HEK293 (cell line): ENCODE data around the gene MROH2B.

ENCODE experiments used
- CTCF ChIA-PET: fragments of 350-600 bp; formaldehyde crosslinking; extraction: SDS; loops from one replicate; lab custom pipeline; 2021; ENCODE audit warnings: antibody characterized with exemption; lab: Yijun Ruan, JAX
- POLR2A ChIA-PET: fragments of 300-600 bp; formaldehyde crosslinking; extraction: SDS; loops from one replicate; lab custom pipeline; 2020; ENCODE audit warnings: antibody characterized with exemption, inconsistent platforms; lab: Yijun Ruan, JAX
- H3K27ac ChIP-seq: fragments of 200-500 bp; sonication (Bioruptor generic); 2 replicates; pipeline ENCODE4 v1.5.1; 2014; ENCODE audit warnings: low read depth, low read length, control low read depth, inconsistent platforms; ENCODE audit errors: extremely low read depth
- H3K36me3 ChIP-seq, 2 experiments: fragments of 200-500 bp in 1 of 2; sonication (Bioruptor generic) in 1 of 2; 1 replicate in 1 of 2; 2 replicates in 1 of 2; pipeline ENCODE4 v1.5.1; 2014 to 2017; ENCODE audit warnings: inconsistent platforms in 2 of 2, low read length in 2 of 2; ENCODE audit not compliant: control insufficient read depth in 2 of 2, insufficient read depth in 1 of 2
- H3K4me1 ChIP-seq: fragments of 200-500 bp; sonication (Bioruptor generic); 2 replicates; pipeline ENCODE4 v1.5.1; 2014; ENCODE audit warnings: mild to moderate bottlenecking, low read length, inconsistent platforms; ENCODE audit not compliant: control insufficient read depth, insufficient read depth
- H3K4me3 ChIP-seq: 2 replicates; pipeline ENCODE4 v1.5.1; 2011; ENCODE audit warnings: low read depth, mild to moderate bottlenecking, control low read depth, low read length, moderate library complexity
- H3K9me3 ChIP-seq: fragments of 200-500 bp; sonication (Bioruptor generic); 2 replicates; pipeline ENCODE4 v1.5.1; 2014; ENCODE audit warnings: low read depth, low read length, inconsistent platforms; ENCODE audit not compliant: control insufficient read depth, insufficient read depth
- AEBP2 ChIP-seq: fragments of 450-650 bp; formaldehyde crosslinking; IDR thresholded peaks from 2 replicates; pipeline ENCODE4 v1.5.1; 2016; ENCODE audit warnings: missing biosample characterization, missing genetic modification characterization, borderline replicate concordance
- GLI4 ChIP-seq: fragments of 450-650 bp; formaldehyde crosslinking; IDR thresholded peaks from 2 replicates; pipeline ENCODE4 v1.5.1; 2016; ENCODE audit warnings: missing biosample characterization, missing genetic modification characterization
- GLIS1 ChIP-seq: fragments of 450-650 bp; formaldehyde crosslinking; IDR thresholded peaks from 2 replicates; pipeline ENCODE4 v1.5.1; 2016; ENCODE audit warnings: missing biosample characterization, missing genetic modification characterization
- HOXA7 ChIP-seq: sonication (generic); formaldehyde crosslinking; IDR thresholded peaks from 2 replicates; pipeline ENCODE4 v1.8.1; 2022; ENCODE audit warnings: missing genetic modification reagents, borderline replicate concordance
- HOXD13 ChIP-seq: sonication (generic); formaldehyde crosslinking; IDR thresholded peaks from 2 replicates; pipeline ENCODE4 v1.8.0; 2022; ENCODE audit warnings: missing genetic modification reagents, borderline replicate concordance
- KLF7 ChIP-seq: fragments of 450-650 bp; formaldehyde crosslinking; IDR thresholded peaks from 2 replicates; pipeline ENCODE4 v1.5.1; 2016; ENCODE audit warnings: missing biosample characterization, missing genetic modification characterization, borderline replicate concordance
- KLF9 ChIP-seq: fragments of 450-650 bp; formaldehyde crosslinking; IDR thresholded peaks from 2 replicates; pipeline ENCODE4 v1.5.1; 2016; ENCODE audit warnings: missing biosample characterization, missing genetic modification characterization, low read depth
- PRDM1 ChIP-seq: fragments of 450-650 bp; formaldehyde crosslinking; IDR thresholded peaks from 2 replicates; pipeline ENCODE4; 2016; ENCODE audit warnings: missing biosample characterization, missing genetic modification characterization
- WT1 ChIP-seq: fragments of 450-650 bp; formaldehyde crosslinking; IDR thresholded peaks from 2 replicates; pipeline ENCODE4 v1.5.1; 2016; ENCODE audit warnings: missing biosample characterization, missing genetic modification characterization
- YY1 ChIP-seq: fragments of 450-650 bp; formaldehyde crosslinking; IDR thresholded peaks from 2 replicates; pipeline ENCODE4 v1.5.1; 2018; ENCODE audit warnings: missing biosample characterization, missing genetic modification characterization
- ZBTB1 ChIP-seq: fragments of 450-650 bp; formaldehyde crosslinking; IDR thresholded peaks from 2 replicates; pipeline ENCODE4 v1.5.1; 2016; ENCODE audit warnings: missing biosample characterization, missing genetic modification characterization
- ZBTB21 ChIP-seq: fragments of 450-650 bp; formaldehyde crosslinking; IDR thresholded peaks from 2 replicates; pipeline ENCODE4 v1.5.1; 2017; ENCODE audit warnings: missing biosample characterization, missing genetic modification characterization
- ZBTB49 ChIP-seq: fragments of 450-650 bp; formaldehyde crosslinking; IDR thresholded peaks from 2 replicates; pipeline ENCODE4 v1.5.1; 2016; ENCODE audit warnings: missing biosample characterization, missing genetic modification characterization, low read depth
- ZBTB8A ChIP-seq: fragments of 450-650 bp; formaldehyde crosslinking; IDR thresholded peaks from 2 replicates; pipeline ENCODE4 v1.5.1; 2016; ENCODE audit warnings: missing biosample characterization, missing genetic modification characterization
- ZNF112 ChIP-seq: fragments of 450-650 bp; formaldehyde crosslinking; IDR thresholded peaks from 2 replicates; pipeline ENCODE4 v1.5.0; 2017; ENCODE audit warnings: missing biosample characterization, missing genetic modification characterization
- ZNF133 ChIP-seq: fragments of 450-650 bp; formaldehyde crosslinking; IDR thresholded peaks from 2 replicates; pipeline ENCODE4 v1.5.1; 2016; ENCODE audit warnings: missing biosample characterization, missing genetic modification characterization
- ZNF157 ChIP-seq: fragments of 450-650 bp; formaldehyde crosslinking; IDR thresholded peaks from 2 replicates; pipeline ENCODE4 v1.5.1; 2016; ENCODE audit warnings: missing biosample characterization, missing genetic modification characterization
- ZNF184 ChIP-seq: fragments of 450-650 bp; IDR thresholded peaks from 2 replicates; pipeline ENCODE4 v1.5.1; 2018; ENCODE audit warnings: missing biosample characterization, mild to moderate bottlenecking, missing genetic modification characterization
- ZNF24 ChIP-seq: fragments of 450-650 bp; formaldehyde crosslinking; IDR thresholded peaks from 2 replicates; pipeline ENCODE4 v1.5.1; 2016; ENCODE audit warnings: missing biosample characterization, missing genetic modification characterization
- ZNF335 ChIP-seq: fragments of 450-650 bp; formaldehyde crosslinking; conservative IDR thresholded peaks from 2 replicates; pipeline ENCODE4 v1.5.1; 2016; ENCODE audit warnings: missing biosample characterization, missing genetic modification characterization
- ZNF521 ChIP-seq: fragments of 450-650 bp; formaldehyde crosslinking; IDR thresholded peaks from 2 replicates; pipeline ENCODE4 v1.5.1; 2017; ENCODE audit warnings: missing biosample characterization, mild to moderate bottlenecking, missing genetic modification characterization
- ZNF558 ChIP-seq: fragments of 450-650 bp; formaldehyde crosslinking; IDR thresholded peaks from 2 replicates; pipeline ENCODE4 v1.5.1; 2016; ENCODE audit warnings: missing biosample characterization, missing genetic modification characterization
- ZNF626 ChIP-seq: fragments of 450-650 bp; sonication (Bioruptor Pico); formaldehyde crosslinking; IDR thresholded peaks from 2 replicates; pipeline ENCODE4 v1.5.1; 2018; ENCODE audit warnings: missing biosample characterization, missing genetic modification characterization, inconsistent platforms

MROH2B gene

DNA sequence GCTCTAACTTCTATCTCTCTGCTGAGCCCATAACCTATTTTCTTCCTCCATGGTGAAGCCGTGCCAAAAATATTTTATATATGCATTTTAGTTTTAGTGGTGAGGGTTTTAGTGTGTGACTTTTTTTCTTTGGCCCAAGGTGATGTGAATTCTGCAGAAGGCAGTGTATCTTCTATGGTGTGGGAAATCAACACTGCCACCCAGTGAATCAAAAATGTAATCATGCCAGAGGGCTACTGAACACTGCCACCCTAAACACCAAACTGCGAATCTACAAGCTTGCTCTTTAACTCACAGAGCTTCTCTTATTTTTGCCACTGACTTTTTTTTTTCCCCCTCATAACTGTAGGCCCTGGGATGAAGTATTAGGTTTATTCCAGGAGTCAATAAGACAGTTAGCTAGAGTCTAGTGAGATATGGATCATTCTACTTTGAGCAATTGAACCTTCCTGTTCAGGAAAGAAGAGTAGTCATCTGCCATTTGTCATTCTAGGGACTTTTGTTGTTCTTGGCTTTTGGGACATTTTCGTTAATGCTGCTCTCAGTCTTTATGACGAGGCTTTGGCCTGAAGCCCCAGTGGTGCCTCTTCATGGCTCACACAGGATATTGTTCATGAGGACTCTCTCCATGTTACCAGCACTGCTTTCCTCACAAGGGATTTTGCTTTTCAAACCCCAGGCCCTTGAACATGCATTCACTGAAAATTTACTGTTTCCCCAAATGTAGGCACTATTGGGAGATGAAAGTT is 108.8 kb downstream of the MROH2B start (continued):
- no peak for TF ChIP-seq ZNF157 (tag by site-specific recombination)
- no peak for TF ChIP-seq PRDM1 (tag by site-specific recombination)
- TF ChIP-seq ZBTB1 (tag by site-specific recombination) = no peak

DNA sequence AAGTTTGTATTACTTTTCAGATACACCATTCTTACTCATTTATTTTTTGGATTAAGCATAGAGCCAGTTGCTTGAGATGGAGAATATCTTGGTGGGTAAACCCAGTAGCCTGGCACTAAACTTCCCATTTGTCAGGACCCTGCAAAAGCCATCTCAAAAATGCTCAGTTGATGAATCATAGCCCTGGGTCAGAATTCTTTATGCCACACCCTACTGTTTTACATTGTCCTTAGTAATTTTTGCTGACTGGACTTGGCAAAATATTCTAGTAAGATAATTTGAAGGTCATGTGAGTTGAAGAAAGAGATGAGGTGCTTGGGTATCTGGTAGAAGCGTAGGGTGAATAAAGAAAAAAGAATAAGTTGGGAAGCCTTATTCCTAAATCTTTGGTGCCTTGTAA is 111.1 kb downstream of the MROH2B start:
- Histone ChIP-seq H3K9me3 (peaks cover 3% of the 10 kb centered on the region; the same call in 1 of the 2 replicates), H3K36me3 (no peaks in the 10 kb centered on the region), H3K4me1 (no peaks in the 10 kb centered on the region), H3K4me3 (no peak overlapping the region), H3K27ac (no peak overlapping the region)
- POLR2A ChIA-PET = no interaction called here
- no peak for TF ChIP-seq ZNF558 (tag by site-specific recombination)
- TF ChIP-seq ZNF112 (tag by site-specific recombination) = no peak
- TF ChIP-seq ZNF521 (tag by site-specific recombination) = no peak
- TF ChIP-seq ZBTB8A (tag by site-specific recombination) = no peak
- no peak for TF ChIP-seq KLF9 (tag by site-specific recombination)
- no peak for TF ChIP-seq ZNF335 (tag by site-specific recombination)
- no peak for TF ChIP-seq HOXD13 (CRISPR knock-in tag)
- no peak for TF ChIP-seq ZNF24 (tag by site-specific recombination)
- TF ChIP-seq ZNF626 = no peak
- TF ChIP-seq ZNF184 (tag by site-specific recombination) = no peak
- TF ChIP-seq GLI4 = no peak
- TF ChIP-seq WT1 (tag by site-specific recombination) = no peak
- CTCF ChIA-PET = no interaction called here

DNA sequence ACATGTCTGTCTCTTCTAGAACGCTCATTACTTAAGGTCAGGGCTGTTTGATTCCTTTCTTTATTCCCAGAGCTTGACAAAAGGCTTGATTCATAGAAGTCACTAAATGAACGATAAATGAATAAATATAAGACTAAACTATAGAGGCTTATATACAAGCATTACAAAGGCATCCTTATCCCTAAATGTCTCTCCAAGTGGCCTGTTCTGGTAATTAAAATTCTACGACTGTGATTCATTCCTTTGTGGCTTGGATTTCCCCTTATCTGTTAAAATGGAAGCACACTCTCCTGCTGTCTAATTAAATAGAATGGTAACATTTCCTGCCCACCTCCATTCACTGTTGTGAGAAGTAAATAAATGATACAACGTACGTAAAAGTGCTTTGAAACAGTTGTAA is 112.3 kb downstream of the MROH2B start:
- ChIA-PET POLR2A (no interaction called here), CTCF (interaction anchor here (0.6 kb wide), 1 partner anchor 80 kb away, joined by 3 read pairs; no protein-coding TSS in a partner anchor)
- TF ChIP-seq ZNF133 (tag by site-specific recombination) (peak; percentile 88; the same call in 1 of the 2 replicates), YY1 (tag by site-specific recombination) (no peak)
- H3K9me3 ChIP-seq = peaks cover 3% of the 10 kb centered on the region; the same call in 1 of the 2 replicates
- H3K36me3 ChIP-seq = no peaks in the 10 kb centered on the region
- no peaks in the 10 kb centered on the region for H3K4me1 ChIP-seq
- no peak overlapping the region for H3K27ac ChIP-seq
- H3K4me3 ChIP-seq = no peak overlapping the region

DNA sequence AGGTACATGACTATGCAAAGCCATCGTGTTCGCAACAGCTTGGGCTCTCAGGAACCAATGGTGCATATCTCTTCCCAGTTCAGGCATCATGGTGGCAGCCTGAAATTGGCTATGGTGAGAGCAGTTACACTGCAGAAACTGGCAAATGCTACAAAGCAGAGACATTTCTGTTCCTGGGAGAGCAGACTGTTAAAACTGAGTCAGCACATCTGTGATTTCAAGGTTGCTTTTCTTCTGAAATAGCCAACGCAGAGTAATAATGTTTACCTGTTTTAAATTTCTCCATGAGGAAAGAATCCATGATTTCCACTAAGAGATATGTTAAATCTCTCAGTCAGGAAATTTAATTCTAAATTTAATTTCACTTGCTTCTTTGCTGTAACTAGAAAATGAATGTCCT is 114.1 kb downstream of the MROH2B start:
- CTCF ChIA-PET = no interaction called here
- H3K4me3 ChIP-seq = no peak overlapping the region
- no peak for TF ChIP-seq AEBP2
- no peak for TF ChIP-seq HOXA7
- no peak for TF ChIP-seq GLIS1
- TF ChIP-seq KLF7 (tag by site-specific recombination) = no peak
- TF ChIP-seq ZBTB21 (tag by site-specific recombination) = no peak
- TF ChIP-seq ZBTB49 = no peak

More for the DNA sequence above, 114.1 kb downstream of the MROH2B start:
- POLR2A ChIA-PET = no interaction called here
- H3K27ac ChIP-seq = no peak overlapping the region
- H3K9me3 ChIP-seq = peaks cover 3% of the 10 kb centered on the region; the same call in 1 of the 2 replicates
- H3K4me1 ChIP-seq = no peaks in the 10 kb centered on the region
- H3K36me3 ChIP-seq = no peaks in the 10 kb centered on the region
